Lung (tissue), 12 donors: ENCODE results near the gene FNBP1L. TPM values are rescaled to one million over a fixed set of nuclear protein-coding genes. Genes with fewer than 3 reads are reported as not detected.

ENCODE experiments used
- ATAC-seq: fragments of 200-7000 bp; cut with Tn5 transposase; one replicate; pipeline ENCODE4 v1.9.1; 2020; ENCODE audit warnings: moderate number of reproducible peaks; ENCODE audit not compliant: insufficient read depth, low FRiP score
- DNase-seq, 3 donors: peaks; one replicate each; pipeline ENCODE4 v3.0.0-alpha.2; 2013 to 2017
- H3K27ac ChIP-seq, 2 donors: one replicate each; pipeline ENCODE4 v1.5.1; 2013; ENCODE audit warnings: mild to moderate bottlenecking in 2 of 2, moderate library complexity in 2 of 2, control low read depth in 1 of 2, inconsistent platforms in 1 of 2, low read depth in 1 of 2, low read length in 1 of 2
- H3K27me3 ChIP-seq, 3 donors: one replicate each; pipeline ENCODE4 v1.5.1; 2013; ENCODE audit warnings: low read length in 2 of 3; ENCODE audit not compliant: control insufficient read depth in 3 of 3, insufficient read depth in 3 of 3
- H3K36me3 ChIP-seq, 4 donors: one replicate each; pipeline ENCODE4 v1.5.1; 2013; ENCODE audit warnings: low read length in 4 of 4, mild to moderate bottlenecking in 1 of 4, moderate library complexity in 1 of 4; ENCODE audit not compliant: control insufficient read depth in 4 of 4, insufficient read depth in 4 of 4
- H3K4me1 ChIP-seq, 5 donors: one replicate each; pipeline ENCODE4 v1.5.1; 2013; ENCODE audit warnings: low read length in 5 of 5, mild to moderate bottlenecking in 2 of 5, moderate library complexity in 1 of 5; ENCODE audit not compliant: control insufficient read depth in 5 of 5, insufficient read depth in 5 of 5
- H3K4me3 ChIP-seq: one replicate; pipeline ENCODE4 v1.5.1; 2013; ENCODE audit warnings: mild to moderate bottlenecking, control low read depth, moderate library complexity
- H3K9ac ChIP-seq, 2 donors: one replicate each; pipeline ENCODE4 v1.5.1; 2013; ENCODE audit warnings: low read length in 2 of 2, control low read depth in 1 of 2; ENCODE audit not compliant: insufficient read depth in 1 of 2
- H3K9me3 ChIP-seq, 4 donors: one replicate each; pipeline ENCODE4 v1.5.1; 2013; ENCODE audit warnings: low read length in 3 of 4, mild to moderate bottlenecking in 1 of 4, moderate library complexity in 1 of 4; ENCODE audit not compliant: control insufficient read depth in 4 of 4, insufficient read depth in 3 of 4
- WGBS, 2 donors: extraction: QIAGEN DNeasy Blood & Tissue Kit; methylation state at CpG; one replicate each; pipeline ENCODE4 v1.1.7; 2013; 5-methylcytosine and 5-hydroxymethylcytosine counted together
- polyA plus RNA-seq, 2 donors: library from polyadenylated mRNA; stranded (reverse); fragments of 200-250 nt; gene quantifications; one replicate each; pipeline ENCODE4 v1.2.1, GENCODE V29; 2013
- total RNA-seq, 2 donors: library from RNA; depleted of rRNA in 1 of 2; stranded (reverse); fragments of >200 nt in 1 of 2; gene quantifications; one replicate each; pipeline ENCODE4 v1.2.1, GENCODE V29; 2014 to 2021
- TF ChIP-seq, protein P1 (sequence below): IDR thresholded peaks from 2 replicates; pipeline ENCODE4 v1.5.1; 2012; ENCODE audit warnings: mild to moderate bottlenecking; ENCODE audit errors: control extremely low read depth, extremely low read depth
- donor health status: control.
- donor health status: control.
- donor health status: Bipolar disorder and iron deficiency.
- donor health status: healthy.
- donor health status: DM: yes; HTN: yes; CAD: no.

FNBP1L gene
- total and polyA plus RNA-seq, 4 donors, result 15.1 to 119 (median 26.3) TPM

DNA sequence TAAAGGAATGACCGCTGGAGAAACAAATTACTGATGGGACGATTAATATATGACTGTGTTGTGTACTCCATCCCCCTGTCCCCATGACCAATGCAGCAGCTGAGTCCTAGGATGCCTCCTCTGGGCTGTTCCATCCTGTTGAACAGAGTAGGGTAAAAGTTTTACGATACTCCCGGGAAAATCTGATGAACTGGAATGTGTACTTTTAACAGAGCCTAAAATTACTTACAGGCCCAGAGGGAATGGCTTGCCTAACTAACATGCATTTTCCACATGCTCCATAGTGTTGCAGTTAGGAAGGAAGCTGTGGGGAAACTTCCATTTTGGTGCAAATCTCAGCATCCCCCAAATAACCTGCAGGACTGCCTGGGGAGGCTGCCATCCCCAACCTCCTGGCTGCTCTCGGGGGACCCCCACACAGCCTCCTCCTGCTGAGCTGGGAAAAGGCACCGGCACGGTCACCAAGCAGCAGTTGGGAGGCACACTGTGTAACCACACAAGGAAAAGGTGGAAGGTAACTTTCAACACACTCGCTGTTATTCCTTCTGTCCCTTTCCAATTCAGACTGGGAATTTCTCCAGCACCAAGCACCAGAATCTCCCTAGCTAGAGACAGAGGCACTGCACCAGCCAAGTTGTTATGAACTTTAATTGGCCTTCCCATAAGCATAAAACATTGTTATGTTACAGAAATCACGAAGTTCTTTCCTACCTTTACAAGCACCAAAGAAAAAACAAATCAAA lies 136.5 kb downstream of the FNBP1L start:
- H3K4me1 ChIP-seq, result peaks cover 0 to 11% (median 5%) of the 10 kb centered on the region in 5 donors
- ATAC-seq (peak; percentile 12), DNase-seq (no peak)
- no peaks in the 10 kb centered on the region for H3K9me3 ChIP-seq
- H3K27me3 ChIP-seq, result no peaks in the 10 kb centered on the region
- WGBS, 2 donors, result 70 to 79% methylated on average over 9 of the region's 9 CpGs
- no peak overlapping the region for H3K9ac ChIP-seq
- TF ChIP-seq, protein P1, sequence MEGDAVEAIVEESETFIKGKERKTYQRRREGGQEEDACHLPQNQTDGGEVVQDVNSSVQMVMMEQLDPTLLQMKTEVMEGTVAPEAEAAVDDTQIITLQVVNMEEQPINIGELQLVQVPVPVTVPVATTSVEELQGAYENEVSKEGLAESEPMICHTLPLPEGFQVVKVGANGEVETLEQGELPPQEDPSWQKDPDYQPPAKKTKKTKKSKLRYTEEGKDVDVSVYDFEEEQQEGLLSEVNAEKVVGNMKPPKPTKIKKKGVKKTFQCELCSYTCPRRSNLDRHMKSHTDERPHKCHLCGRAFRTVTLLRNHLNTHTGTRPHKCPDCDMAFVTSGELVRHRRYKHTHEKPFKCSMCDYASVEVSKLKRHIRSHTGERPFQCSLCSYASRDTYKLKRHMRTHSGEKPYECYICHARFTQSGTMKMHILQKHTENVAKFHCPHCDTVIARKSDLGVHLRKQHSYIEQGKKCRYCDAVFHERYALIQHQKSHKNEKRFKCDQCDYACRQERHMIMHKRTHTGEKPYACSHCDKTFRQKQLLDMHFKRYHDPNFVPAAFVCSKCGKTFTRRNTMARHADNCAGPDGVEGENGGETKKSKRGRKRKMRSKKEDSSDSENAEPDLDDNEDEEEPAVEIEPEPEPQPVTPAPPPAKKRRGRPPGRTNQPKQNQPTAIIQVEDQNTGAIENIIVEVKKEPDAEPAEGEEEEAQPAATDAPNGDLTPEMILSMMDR, result no peak
- no peak overlapping the region for H3K4me3 ChIP-seq
- H3K36me3 ChIP-seq, result peaks cover 5 to 34% (median 20%) of the 10 kb centered on the region in 4 donors
- H3K27ac ChIP-seq, result peak overlapping the region; percentile 68 to 71

DNA sequence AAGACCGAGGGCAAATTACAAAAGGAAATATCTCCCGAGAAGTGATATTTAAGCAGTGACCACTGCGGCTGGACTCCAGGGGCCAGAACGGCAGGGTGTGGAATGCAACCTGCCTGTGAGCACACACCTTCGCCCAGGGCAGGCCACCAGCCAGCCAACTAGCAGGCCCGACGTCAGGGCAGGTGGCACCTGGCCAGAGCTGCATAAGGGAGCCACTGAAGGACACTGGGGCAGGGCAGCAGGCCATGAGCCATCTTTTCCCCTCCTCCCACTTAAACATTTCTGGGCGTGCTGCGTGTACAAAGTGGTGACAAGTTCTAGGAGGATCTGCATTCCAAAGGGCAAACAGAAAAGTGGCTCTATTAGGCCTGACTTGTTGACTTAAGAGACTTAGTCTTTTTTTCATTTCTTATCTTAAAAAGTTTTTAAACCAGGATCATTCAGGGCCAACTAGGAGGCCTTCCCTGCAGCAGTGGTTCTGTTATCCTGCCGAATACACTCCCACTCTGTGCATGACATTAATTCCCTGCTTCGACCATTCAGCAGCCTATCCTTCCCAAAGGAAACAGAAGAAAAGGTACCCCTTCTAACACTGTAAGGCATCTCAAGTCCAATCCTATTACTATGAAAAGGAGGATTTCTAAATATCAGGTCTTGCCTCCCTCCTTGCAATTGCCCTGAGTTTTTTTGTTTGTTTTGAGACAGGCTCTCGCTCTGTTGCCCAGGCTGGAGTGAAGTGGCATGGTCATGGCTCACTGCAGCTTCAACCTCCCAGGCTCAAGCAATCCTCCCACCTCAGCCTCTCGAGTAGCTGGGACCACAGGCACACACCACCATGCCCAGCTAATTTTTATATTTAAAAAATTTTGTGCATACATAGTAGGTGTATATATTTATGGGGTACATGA lies 137.4 kb downstream of the FNBP1L start:
- 65 to 87% methylated on average over 13 of the region's 13 CpGs for WGBS, 2 donors
- H3K4me3 ChIP-seq, result no peak overlapping the region
- no peaks in the 10 kb centered on the region for H3K27me3 ChIP-seq
- no peaks in the 10 kb centered on the region for H3K9me3 ChIP-seq
- ATAC-seq, result peak; percentile 84
- H3K4me1 ChIP-seq, result peaks cover 0 to 10% (median 5%) of the 10 kb centered on the region in 5 donors
- H3K9ac ChIP-seq, result no peak overlapping the region
- DNase-seq, result peak; percentile 66 to 79 (median 72)
- peaks cover 5 to 37% (median 24%) of the 10 kb centered on the region in 4 donors for H3K36me3 ChIP-seq
- peak overlapping the region; percentile 68 to 69 for H3K27ac ChIP-seq
- TF ChIP-seq, protein P1, result no peak

DNA sequence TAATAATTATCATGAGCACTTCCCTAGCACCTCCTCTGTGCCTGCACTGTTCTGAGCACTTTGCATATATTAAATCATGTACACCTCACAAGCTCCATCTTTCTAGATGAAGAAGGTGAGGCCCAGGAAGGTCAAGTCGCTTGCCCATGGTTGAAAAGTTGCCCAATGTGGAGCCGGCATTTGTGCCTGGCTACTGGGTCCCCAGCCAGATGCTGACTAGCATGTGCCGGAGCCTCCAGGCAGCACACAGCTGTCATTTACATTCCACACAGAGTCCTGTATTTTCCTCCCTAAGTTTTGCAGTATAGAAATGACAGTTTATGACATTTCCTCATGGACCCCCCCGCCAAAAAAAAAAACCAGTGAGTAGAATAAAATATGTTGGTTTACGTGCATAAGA lies 139.4 kb downstream of the FNBP1L start:
- H3K27ac ChIP-seq, result no peak overlapping the region
- no peaks in the 10 kb centered on the region for H3K27me3 ChIP-seq
- H3K9me3 ChIP-seq, result no peaks in the 10 kb centered on the region
- no peak for DNase-seq
- no peak overlapping the region for H3K4me3 ChIP-seq
- no peak for ATAC-seq
- H3K36me3 ChIP-seq, result peaks cover 0 to 36% (median 22%) of the 10 kb centered on the region in 4 donors
- no peak overlapping the region for H3K9ac ChIP-seq
- H3K4me1 ChIP-seq, result peaks cover 0 to 15% (median 6%) of the 10 kb centered on the region in 5 donors
- 92% methylated on average over 5 of the region's 5 CpGs for WGBS, 2 donors
- TF ChIP-seq, protein P1, result no peak
